Cardiac fibroblast (primary cell): ENCODE data around the gene SMIM30.

Experiments used
- DNase-seq, 2 donors: peaks; one replicate each; pipeline versions ENCODE4 v3.0.0 to v3.0.0-alpha.2; 2010; ENCODE audit warnings: low read depth in 2 of 2
- H3K4me3 ChIP-seq, 2 donors: replicated peaks in 1 of 2; 1 replicate in 1 of 2; 2 replicates in 1 of 2; pipeline ENCODE4 v1.5.1; 2011; ENCODE audit warnings: low read depth in 2 of 2, low read length in 2 of 2, mild to moderate bottlenecking in 2 of 2, moderate library complexity in 1 of 2
- TF ChIP-seq, protein P1 (sequence below): IDR thresholded peaks from one replicate; pipeline ENCODE4 v1.5.1; 2011; ENCODE audit warnings: low read depth, mild to moderate bottlenecking, low read length, inconsistent platforms

The SMIM30 gene

DNA sequence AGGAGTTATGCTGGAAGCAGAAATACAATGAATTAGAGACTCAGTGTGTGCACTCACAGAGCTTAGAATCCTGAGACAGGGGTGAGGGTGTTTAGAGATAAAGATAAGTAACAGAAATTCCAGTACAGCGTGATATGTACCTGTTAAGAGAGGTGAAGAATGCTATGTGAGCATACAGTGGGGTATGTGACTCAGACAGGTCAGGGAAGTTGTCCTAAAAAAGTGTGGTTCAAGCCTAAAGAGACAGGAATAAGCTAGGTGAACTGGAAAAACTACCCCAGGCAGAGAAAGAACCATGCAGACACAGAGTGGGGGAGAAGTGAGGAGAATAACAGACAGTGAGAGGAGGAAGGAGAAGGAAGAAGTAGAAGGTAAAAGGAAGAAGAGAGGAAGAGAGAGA is 8.6 kb downstream of the SMIM30 start:
- H3K4me3 ChIP-seq: no peak overlapping the region
- TF ChIP-seq, protein P1, sequence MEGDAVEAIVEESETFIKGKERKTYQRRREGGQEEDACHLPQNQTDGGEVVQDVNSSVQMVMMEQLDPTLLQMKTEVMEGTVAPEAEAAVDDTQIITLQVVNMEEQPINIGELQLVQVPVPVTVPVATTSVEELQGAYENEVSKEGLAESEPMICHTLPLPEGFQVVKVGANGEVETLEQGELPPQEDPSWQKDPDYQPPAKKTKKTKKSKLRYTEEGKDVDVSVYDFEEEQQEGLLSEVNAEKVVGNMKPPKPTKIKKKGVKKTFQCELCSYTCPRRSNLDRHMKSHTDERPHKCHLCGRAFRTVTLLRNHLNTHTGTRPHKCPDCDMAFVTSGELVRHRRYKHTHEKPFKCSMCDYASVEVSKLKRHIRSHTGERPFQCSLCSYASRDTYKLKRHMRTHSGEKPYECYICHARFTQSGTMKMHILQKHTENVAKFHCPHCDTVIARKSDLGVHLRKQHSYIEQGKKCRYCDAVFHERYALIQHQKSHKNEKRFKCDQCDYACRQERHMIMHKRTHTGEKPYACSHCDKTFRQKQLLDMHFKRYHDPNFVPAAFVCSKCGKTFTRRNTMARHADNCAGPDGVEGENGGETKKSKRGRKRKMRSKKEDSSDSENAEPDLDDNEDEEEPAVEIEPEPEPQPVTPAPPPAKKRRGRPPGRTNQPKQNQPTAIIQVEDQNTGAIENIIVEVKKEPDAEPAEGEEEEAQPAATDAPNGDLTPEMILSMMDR: no peak
- no peak for DNase-seq

DNA sequence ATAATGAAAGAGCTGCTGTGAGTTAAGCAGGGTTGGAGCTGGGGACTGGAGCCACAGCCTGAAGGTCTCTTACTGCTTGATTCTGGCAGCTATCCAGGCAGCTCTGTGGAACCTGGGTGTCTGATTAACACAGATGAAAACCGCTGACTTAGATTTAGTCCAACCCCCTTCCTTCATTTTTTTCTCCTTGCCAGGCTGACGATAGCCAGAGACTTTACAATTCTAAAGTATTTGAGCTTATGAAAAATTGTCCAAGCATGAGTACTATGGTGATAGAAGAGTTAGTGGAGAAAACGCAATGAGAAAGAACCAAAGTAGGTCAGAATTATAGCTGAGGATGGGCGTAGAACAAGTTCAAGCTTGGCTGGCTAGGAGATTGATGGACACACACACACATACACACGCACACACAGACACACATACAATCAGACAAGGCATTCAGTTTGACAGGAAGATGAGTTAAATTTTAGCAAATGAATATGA is 18.2 kb downstream of the SMIM30 start:
- DNase-seq: peak; percentile 49 to 80
- no peak overlapping the region for H3K4me3 ChIP-seq
- TF ChIP-seq, protein P1: no peak

DNA sequence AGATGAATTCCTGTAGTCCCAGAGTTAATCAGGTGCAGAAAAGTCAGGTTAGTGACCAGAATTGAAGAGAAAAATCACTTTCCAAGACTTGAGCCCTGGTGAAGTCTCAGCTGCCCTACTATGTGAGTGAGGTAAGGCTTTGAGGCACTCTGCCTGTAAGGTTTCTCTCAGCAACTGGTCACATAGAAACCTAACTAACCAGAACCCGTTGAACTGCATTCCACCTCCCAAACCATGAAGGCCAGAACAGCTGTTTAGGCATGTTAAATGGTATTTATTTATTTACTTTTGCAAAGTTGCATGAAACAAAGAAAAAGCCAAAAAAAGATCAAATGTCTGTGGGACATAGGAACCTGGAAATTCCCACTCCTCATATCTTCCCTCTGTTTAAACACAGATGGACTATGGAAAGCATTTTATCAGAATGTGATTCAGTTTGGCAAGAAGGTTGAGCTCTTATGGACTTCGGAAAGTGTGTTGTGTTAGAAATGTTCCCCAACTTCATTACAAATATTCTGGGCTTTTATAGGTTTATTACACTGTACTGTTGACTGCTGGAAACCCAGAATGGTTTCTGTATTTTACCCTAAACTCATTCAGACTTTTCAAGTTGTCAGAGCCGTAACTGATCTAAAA is 19.0 kb downstream of the SMIM30 start:
- DNase-seq: no peak
- TF ChIP-seq, protein P1: no peak
- H3K4me3 ChIP-seq: no peak overlapping the region

DNA sequence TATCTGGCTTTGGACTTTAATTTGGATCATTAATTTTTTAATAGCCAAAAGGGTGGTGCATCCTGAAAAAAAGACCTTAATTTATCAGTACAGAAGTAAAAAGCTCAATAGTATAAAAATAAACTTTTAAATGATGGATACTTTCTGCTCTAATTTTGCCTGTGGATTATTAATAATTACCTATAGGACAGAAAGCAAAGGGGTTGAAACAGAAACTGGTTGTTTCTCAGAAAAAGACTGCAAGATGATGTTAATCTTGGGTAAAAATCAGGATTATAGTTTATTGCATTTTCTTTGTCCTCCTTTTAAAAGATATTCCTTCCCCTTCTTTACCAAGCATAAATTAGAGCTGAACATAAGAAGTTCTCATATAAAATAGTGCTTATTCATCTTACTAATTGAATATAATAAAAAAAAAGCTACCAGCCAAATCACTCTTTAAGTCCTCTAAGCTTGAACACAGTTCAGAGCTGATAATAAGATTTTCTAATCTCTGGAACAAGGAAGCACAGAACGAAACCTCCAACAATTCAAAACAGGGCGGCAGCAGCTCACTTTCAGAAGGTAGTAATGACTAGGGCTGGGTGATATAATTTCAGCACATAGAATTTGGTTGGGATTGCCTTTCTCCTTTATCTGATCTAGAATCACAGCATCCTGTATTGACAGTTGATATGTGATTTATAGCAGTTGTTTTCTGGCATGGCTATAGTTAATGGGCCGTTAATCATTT is 23.7 kb downstream of the SMIM30 start:
- DNase-seq: no peak
- TF ChIP-seq, protein P1: no peak

DNA sequence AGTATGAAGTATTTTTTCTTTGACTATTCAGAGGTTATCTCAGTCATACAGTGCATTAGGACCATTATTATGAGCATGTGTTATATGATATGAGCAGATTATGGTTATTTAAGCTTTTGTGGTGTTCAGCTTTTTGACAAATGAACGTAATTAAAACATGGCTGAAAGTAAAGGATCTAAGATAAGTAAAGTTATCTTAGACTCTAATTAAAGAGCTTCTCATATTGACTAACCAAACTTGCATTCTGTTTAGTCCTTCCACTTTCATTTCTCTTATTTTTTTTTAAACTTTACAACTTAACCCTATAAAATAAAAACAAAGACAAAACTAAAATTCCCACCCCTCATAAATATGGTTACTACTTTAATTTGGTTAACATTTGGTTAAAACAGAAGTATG is 24.8 kb downstream of the SMIM30 start:
- no peak for DNase-seq
- TF ChIP-seq, protein P1: no peak
- no peak overlapping the region for H3K4me3 ChIP-seq

More for the DNA sequence above, 23.7 kb downstream of the SMIM30 start:
- H3K4me3 ChIP-seq: no peak overlapping the region

DNA sequence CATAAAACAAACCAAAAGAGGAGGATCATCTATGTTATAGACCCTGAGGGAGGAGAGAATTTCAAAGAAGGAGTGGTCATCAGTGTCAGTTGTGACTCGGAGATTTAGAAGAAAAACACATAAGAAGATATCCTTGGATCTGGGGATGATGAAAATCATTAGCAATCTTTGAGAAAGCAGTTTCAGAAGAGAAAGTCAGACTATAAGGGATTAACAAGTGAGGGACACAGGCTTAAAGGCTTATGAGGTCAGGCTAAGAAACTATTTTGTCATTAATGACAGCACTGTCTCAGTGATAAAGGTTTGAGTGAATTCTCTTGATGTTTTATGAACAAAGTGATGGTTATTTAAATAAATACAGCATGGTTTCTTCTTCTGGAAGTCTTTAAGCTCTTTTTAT is 25.6 kb downstream of the SMIM30 start:
- no peak overlapping the region for H3K4me3 ChIP-seq
- TF ChIP-seq, protein P1: no peak
- DNase-seq: no peak
